ENCODE results near the gene ZCWPW1.
"Not testable (repeated sequence)": the region's sequence is repeated elsewhere in the genome, so short reads cannot be mapped to it uniquely, and the experiment has no call there.

The ZCWPW1 gene

GRCh38 chr7:100353685-100354330 lies 74.7 kb downstream of the ZCWPW1 start:
- no peak for DNase-seq (ENCODE audit: low read depth, low spot score)

GRCh38 chr7:100352984-100353684 lies 75.4 kb downstream of the ZCWPW1 start:
- no peak for DNase-seq (ENCODE audit: low read depth, low spot score)

- not testable (repeated sequence) for DNase-seq (ENCODE audit: low read depth, low spot score)
These were observed 76.2 kb downstream of the ZCWPW1 start for GRCh38 chr7:100352230-100352781.

- DNase-seq (ENCODE audit: low read depth, low spot score) = no peak
These were observed 76.8 kb downstream of the ZCWPW1 start for GRCh38 chr7:100351657-100352058.
